NOMO-1 treated with dmso at 0.1 percent for 144 hours (cell line): ENCODE measurements around the gene VTCN1.
"Not testable (repeated sequence)": the region's sequence is repeated elsewhere in the genome, so short reads cannot be mapped to it uniquely, and the experiment has no call there.

Experiments
- DNase-seq: peaks from one replicate; lab custom pipeline; 2025; ENCODE audit not compliant: unreplicated experiment; lab: John Stamatoyannopoulos, UW

Gene VTCN1

GRCh38 chr1:117210831-117211261 is at the start of gene VTCN1:
TSS of gene VTCN1 (minus strand) at chr1:117210927. CDS start at chr1:117210855, 72 bp downstream.
- DNase-seq, result no peak

- DNase-seq, result no peak
Observed at GRCh38 chr1:117258791-117259190, 48.1 kb upstream of the VTCN1 start.

- DNase-seq, result not testable (repeated sequence)
Observed at GRCh38 chr1:117258075-117258474, 47.3 kb upstream of the VTCN1 start.

GRCh38 chr1:117257291-117257690 is 46.6 kb upstream of the VTCN1 start:
- DNase-seq, result no peak

- DNase-seq, result no peak
Observed at GRCh38 chr1:117250061-117250606, 39.4 kb upstream of the VTCN1 start.

- DNase-seq, result no peak
Observed at GRCh38 chr1:117244971-117245370, 34.2 kb upstream of the VTCN1 start.

GRCh38 chr1:117244306-117244705 is 33.6 kb upstream of the VTCN1 start:
- DNase-seq, result no peak

GRCh38 chr1:117241512-117241911 is 30.8 kb upstream of the VTCN1 start:
- no peak for DNase-seq

- no peak for DNase-seq
Observed at GRCh38 chr1:117240547-117240946, 29.8 kb upstream of the VTCN1 start.

GRCh38 chr1:117239467-117239866 is 28.7 kb upstream of the VTCN1 start:
- DNase-seq, result no peak

- DNase-seq, result no peak
Observed at GRCh38 chr1:117237726-117238381, 27.1 kb upstream of the VTCN1 start.

- DNase-seq, result no peak
Observed at GRCh38 chr1:117235863-117236465, 25.2 kb upstream of the VTCN1 start.

GRCh38 chr1:117232531-117232930 is 21.8 kb upstream of the VTCN1 start:
- DNase-seq, result no peak

- DNase-seq, result peak; percentile 27
Observed at GRCh38 chr1:117231748-117232373, 21.1 kb upstream of the VTCN1 start.

GRCh38 chr1:117231312-117231711 is 20.6 kb upstream of the VTCN1 start:
- no peak for DNase-seq

- DNase-seq, result no peak
Observed at GRCh38 chr1:117229217-117229616, 18.5 kb upstream of the VTCN1 start.

- no peak for DNase-seq
Observed at GRCh38 chr1:117225931-117226330, 15.2 kb upstream of the VTCN1 start.

- DNase-seq, result no peak
Observed at GRCh38 chr1:117216718-117217117, 6.0 kb upstream of the VTCN1 start.

- DNase-seq, result no peak
Observed at GRCh38 chr1:117215733-117216462, 5.2 kb upstream of the VTCN1 start.

GRCh38 chr1:117215019-117215418 is 4.3 kb upstream of the VTCN1 start:
- no peak for DNase-seq

- no peak for DNase-seq
Observed at GRCh38 chr1:117213046-117213445, 2.3 kb upstream of the VTCN1 start.
